GM12872 (cell line): ENCODE results near the gene KRTAP12-4.

Experiments
- TF ChIP-seq, protein P1 (sequence below): IDR thresholded peaks from 3 replicates; pipeline ENCODE4 v1.5.1; 2011; ENCODE audit warnings: low read depth, mild to moderate bottlenecking, low read length, moderate library complexity; ENCODE audit not compliant: insufficient read depth

Gene KRTAP12-4

DNA sequence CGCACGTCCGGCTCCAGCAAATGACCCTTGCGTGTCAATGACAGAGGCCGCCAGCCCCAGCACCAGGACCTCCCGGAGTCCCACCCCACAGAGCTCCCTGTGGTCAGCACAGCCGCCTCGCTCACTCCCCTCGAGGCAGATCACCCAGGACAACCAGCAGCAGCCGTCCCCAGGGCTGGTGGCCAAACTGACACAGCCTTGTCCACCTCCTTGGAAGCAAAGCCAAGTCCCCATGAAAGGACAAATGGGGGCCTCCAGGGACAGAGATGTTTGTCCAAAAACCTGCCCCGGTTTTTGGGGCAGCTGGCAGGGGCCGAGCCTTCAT, 15.2 kb downstream of the KRTAP12-4 start:
- TF ChIP-seq, protein P1, sequence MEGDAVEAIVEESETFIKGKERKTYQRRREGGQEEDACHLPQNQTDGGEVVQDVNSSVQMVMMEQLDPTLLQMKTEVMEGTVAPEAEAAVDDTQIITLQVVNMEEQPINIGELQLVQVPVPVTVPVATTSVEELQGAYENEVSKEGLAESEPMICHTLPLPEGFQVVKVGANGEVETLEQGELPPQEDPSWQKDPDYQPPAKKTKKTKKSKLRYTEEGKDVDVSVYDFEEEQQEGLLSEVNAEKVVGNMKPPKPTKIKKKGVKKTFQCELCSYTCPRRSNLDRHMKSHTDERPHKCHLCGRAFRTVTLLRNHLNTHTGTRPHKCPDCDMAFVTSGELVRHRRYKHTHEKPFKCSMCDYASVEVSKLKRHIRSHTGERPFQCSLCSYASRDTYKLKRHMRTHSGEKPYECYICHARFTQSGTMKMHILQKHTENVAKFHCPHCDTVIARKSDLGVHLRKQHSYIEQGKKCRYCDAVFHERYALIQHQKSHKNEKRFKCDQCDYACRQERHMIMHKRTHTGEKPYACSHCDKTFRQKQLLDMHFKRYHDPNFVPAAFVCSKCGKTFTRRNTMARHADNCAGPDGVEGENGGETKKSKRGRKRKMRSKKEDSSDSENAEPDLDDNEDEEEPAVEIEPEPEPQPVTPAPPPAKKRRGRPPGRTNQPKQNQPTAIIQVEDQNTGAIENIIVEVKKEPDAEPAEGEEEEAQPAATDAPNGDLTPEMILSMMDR = no peak

DNA sequence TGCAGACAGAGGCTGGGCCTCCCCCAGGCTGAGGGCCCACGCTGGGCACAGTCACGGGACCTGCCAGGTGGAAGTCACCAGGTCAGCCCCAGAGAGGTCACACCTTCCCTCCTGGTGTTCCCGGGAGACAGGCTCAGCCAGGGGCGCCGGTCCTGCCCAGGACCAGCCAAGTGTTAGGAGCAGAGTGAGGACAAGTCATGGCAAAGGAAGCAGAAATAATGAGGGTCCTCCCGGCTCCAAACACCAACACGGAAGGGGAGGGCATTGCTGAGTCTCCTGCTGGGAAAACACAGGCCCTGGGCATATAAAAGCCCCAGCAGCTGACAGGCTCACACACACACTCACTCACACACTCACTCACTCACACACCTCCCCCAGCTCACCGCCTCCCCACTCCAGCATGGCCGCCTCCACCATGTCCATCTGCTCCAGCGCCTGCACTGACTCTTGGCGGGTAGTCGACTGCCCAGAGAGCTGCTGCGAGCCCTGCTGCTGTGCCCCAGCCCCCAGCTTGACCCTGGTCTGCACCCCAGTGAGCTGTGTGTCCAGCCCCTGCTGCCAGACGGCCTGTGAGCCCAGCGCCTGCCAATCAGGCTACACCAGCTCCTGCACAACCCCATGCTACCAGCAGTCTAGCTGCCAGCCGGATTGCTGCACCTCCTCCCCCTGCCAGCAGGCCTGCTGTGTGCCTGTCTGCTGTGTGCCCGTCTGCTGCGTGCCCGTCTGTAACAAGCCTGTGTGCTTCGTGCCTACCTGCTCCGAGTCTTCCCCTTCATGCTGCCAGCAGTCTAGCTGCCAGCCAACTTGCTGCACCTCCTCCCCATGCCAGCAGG, 17.2 kb downstream of the KRTAP12-4 start, which contains the start of gene KRTAP10-10:
Gene KRTAP10-10, plus strand, starts transcription at position 339 of the 833 bp plus-strand sequence. Its CDS starts 62 bp downstream, at position 401.
- TF ChIP-seq, protein P1 = no peak

DNA sequence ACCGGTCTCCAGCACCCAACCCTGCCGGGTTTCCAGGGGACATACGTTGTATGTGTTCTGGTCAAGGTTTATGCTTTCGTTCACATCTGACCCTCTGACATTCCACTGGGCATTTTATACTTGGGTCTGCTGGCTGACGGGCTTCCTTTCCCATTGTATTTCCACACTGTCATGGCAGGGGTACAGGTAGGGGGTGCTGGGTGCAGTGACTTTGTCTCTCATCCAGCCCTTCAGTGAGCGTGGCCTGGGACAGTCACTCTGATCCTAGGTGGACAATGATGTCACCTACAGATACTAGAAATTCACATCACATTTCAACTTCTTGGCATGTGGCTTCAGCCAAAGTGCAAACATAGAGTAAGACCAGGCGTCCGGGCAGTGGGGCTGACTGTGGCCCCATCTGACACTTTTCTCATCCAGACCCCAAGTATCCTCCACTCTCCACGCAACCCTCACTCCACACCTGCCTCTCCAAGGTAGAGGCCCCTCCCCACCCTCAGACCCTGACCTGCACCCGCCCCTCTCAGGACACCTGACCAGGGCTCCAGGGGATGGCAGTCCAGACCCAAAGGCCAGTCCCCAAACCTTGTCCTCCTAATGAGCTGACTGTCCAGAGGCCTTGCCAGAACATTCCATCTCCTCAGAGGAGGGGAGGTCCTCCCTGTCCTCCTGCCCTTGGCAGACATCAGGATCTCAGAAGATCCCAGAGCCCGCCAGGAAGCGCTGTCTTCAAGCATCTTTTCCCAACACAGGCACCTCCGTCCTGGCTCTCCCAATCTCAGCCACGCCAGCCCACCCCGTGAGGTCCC, 18.0 kb downstream of the KRTAP12-4 start:
- TF ChIP-seq, protein P1 = no peak

DNA sequence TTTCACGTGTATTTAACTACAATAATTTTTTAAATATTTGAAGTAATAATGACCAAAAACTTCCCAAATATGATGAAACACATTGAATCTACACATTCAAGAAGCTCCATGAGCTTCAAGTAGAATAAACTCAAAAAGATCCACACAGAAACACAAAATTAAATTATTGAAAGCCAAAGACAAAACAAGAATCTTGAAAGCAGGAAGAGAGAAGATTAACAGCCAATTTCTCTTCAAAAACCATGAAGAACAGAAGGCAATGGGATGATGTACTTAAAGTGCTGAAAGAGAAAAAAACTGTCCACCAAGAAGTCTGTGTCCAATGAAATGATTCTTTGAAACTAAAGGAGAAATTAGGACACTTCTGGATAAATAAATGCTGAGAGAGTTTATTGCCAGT, 22.4 kb downstream of the KRTAP12-4 start:
- TF ChIP-seq, protein P1 = no peak

DNA sequence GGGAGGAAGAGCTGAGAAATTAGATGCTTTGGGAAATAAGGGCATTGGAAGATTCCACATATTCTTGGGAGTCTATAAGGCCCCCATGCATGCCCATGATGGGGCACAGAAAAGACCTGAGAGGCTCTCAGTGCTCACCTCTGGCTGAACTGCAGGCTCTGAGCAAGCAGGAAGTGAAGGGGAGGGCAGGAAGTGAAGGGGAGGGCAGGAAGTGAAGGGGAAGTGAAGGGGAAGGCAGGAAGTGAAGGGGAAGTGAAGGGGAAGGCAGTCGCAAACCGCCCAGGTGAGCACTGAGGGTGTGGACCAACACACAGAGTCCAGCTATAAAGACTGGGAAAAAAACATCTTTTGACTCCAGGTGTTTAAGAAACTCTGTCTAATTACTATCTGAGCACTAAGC, 24.0 kb downstream of the KRTAP12-4 start:
- TF ChIP-seq, protein P1 = no peak

DNA sequence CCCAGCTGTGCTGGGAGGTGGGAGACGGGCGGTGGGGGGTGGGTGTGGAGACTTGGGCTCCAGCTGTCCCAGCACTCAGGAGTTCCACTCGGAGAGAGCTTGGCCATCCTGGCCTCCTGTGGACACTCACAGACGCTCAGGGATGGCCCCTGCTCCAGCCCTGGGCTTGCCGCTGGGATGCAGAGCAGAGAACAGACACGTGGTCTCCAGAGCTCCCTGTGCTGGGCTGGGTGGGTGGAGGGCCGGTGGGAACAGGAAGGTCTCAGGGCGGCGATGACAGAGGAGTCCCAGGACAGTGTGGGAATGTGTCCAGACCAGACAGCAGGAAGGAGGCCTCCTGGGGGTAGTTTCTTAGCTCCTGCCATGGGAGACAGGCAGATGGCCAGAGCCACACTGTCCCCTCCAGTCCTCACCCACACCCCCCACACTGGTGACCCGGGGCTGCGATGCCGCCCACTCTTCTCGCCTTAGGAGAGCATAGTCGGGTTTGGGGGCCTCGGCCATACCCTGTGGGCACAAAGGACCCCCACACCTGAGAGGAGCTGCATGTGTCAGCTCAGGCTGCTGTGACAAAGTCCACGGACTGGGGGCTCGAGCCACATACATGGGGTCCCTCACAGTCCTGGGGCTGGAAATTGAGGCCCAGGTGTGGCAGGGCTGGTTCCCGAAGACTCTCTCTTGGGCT, 25.6 kb downstream of the KRTAP12-4 start:
- TF ChIP-seq, protein P1 = no peak

DNA sequence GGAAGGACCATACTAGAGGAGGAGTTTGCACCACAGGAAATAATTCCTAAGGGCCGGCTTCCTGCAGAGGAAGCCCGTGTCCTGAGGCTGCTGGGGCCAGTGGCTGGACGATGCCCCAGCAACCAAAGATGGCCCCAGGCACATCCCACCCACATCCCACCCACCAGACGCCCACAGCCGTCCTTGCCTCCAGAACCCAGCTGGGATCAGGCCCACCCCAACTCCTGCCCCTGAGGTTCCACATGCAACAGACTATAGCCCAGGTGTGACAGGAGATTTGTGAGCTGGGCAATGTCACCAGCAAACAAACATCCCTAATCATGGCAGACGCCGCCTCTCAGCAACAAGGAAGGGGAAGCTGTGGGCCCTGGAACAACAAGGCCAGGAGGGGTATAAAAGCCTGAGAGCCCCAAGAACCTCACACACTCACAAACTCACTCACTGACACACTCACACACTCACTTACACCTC, 27.8 kb downstream of the KRTAP12-4 start, which contains the start of gene KRTAP10-9:
Gene KRTAP10-9, plus strand, starts transcription at position 421 of the 471 bp plus-strand sequence. CDS start 79 bp downstream, outside the sequence.
- TF ChIP-seq, protein P1 = no peak
